DMS53 (cell line): Measurements from ENCODE around the gene GPN1.
A peak's percentile ranks its signal among the peaks of the same experiment; 100 is the strongest.
"Not testable (repeated sequence)": the region's sequence is repeated elsewhere in the genome, so short reads cannot be mapped to it uniquely, and the experiment has no call there.

Experiments used
- DNase-seq: peaks from one replicate; lab custom pipeline; 2025; lab: John Stamatoyannopoulos, UW

GPN1 gene

DNA sequence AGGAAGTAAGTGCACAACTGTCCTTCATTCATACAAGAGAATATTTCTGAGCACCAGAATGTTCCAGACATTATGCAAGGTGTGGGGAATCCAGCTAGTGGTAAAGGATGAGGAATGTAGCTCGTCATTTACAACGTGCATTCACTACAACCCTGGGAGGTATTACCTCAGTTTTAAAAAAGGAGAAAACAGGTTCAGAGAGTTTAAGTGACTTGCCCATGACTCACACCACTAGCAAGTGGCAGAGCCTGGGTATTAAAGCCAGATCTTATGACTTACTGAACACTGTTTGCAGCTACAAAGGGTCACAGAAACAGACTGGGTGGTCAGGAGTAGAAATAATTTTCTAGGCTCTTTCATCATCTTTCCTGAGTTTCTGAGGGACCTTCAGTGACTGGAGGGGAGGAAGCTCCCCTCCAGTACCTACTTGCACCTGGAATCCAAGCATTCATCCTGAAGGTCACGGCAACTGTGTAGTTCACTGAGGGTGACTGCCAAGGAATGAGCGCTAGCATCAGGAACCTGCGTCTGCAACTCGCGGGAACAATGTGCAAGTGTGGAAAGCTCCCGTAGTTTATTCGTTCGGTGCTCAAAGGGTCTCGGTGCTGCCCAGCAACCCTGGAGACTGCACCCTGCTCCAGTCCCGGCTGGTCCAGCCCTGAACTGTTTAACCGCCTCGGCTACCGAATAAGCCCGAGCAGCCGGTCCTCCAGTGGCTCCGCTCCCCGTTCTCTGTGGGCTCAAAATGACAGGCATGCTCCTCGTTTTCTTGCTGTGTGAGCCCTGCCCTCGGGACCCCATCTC, 685 bp upstream of the GPN1 start:
- DNase-seq, result peak; percentile 60

DNA sequence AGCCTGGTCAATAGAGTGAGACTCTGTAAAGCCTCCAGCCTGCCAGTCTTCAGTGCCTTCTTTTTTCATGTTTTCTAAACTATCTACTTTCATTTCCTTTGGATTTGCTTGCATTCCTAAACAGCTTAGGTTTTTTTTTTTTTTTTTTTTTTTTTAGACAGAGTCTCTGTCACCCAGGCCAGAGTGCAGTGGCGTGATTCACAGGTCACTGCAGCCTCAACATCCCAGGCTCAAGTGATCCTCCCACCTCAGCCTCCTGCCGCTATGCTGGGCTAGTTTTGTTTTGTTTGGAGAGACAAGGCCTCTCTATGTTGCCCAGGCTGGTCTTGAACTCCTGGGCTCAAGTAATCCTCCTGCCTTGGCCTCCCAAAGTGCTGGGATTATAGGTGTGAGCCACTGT, 1.4 kb downstream of the GPN1 start:
- DNase-seq, result not testable (repeated sequence)

DNA sequence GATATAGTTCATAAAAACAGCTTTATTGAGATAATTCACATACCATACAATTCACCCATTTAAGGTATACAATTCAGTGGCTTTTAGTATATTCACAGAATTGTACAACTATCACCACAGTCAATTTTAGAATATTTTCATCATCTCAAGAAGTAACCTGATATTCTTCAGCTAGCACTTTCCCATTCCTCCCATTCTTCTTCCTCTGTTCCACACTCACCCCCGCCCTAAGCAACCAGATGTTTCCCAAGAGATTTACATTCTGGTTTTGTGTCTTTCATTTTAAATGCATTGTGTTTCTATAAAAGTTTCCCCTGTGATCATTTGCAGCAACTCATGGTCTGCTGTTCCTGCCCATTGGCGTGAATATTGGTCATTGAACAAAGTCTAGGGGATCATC, 5.4 kb downstream of the GPN1 start:
- no peak for DNase-seq

DNA sequence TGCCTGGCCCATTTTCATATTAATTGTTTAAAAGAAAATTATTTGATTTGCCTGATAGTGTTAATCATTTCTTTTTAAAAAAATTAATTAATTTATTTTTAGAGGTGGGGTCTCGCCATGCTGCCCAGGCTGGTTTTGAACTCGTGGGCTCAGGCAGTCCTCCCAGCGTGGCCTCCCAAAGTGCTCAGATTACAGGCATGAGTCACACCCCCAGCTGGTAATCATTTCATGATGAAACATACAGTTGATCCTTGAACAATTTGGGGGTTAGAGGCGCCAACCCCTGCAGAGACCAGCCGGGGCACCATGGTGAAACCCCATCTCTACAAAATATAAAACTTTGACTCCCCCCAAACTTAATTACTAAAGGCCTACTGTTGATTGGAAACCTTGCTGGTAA, 7.9 kb downstream of the GPN1 start:
- no peak for DNase-seq

DNA sequence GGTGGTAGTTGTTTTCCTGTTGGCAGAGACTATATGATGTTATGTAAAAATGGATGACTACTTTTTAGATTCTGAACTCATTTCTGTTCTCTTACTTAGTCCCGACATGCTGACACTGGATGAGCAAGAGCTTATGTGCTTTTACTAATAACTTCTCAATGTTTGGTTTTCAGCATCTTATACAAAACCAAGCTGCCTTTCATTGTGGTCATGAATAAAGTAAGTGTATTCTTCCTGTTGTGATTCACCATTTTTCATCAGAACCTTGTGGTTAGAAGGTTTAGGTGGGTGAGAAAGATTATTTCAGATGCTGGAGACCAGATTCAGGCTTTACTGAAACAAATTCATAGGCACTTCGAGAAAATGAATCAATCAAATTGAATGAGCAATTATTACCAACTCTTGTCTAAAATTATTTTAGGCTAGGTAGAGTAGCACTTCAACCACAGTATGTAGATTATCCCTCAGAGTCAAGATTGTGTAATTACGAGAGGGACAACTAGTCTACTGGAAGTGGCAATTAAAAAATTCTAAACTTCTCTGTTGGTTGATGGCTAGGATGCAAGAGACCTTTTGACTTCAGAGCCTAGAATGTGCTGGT, 9.3 kb downstream of the GPN1 start:
- DNase-seq, result no peak

DNA sequence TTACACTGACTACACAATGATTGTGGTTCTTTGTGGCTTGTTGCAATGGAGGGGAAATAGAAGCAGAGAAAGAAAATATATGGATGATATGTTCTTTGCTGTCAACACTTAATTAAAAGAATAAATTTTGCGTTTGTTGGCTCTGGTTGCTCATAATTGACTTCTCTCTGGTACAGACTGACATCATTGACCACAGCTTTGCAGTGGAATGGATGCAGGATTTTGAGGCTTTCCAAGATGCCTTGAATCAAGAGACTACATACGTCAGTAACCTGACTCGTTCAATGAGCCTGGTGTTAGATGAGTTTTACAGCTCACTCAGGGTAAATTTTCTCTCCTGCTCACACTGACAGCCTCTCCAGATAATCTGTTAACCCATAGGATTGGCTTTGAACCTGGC, 9.9 kb downstream of the GPN1 start:
- DNase-seq, result no peak

DNA sequence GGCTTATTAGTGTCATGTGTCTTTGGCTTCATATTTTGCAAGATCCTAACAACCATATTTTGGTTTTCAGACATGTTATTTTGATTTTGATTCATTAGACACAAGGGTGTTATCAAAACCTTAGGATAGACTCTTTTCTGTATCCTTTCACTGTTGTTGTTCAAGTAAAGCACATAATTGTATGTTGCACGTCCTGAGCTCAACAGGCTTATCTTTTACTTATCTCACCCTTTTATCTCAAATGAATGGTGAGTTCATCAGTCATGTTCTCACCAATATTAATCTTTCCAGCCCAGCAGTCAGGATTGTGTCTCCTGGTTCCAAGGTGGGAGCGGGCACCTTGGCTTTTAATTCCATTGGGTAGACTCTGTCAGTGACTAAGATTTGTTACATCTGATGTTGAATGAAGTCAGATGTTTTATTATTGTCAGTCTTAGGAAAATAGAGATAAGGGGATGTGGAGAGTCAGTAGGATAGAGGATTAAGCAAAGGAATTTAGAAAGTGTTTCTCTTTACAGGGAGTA, 11.9 kb downstream of the GPN1 start:
- no peak for DNase-seq

DNA sequence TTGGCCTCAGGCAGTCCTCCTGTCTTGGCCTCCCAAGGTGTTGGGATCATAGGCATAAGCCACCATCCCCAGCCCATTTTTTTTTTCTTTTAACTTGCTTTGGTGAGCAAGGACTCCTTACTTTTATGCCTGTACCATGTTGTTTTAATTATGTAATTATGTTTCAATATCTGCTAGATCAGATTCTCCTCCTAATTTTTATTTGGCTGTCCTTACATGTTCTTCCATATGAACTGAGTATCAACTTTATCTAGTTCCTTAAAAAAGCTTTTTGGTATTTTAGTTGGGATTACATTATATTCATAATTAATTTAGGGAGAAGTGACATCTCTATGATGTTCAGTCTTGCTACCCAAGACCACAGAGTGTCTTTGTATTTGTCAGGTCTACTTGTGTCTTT, 16.3 kb downstream of the GPN1 start:
- no peak for DNase-seq

DNA sequence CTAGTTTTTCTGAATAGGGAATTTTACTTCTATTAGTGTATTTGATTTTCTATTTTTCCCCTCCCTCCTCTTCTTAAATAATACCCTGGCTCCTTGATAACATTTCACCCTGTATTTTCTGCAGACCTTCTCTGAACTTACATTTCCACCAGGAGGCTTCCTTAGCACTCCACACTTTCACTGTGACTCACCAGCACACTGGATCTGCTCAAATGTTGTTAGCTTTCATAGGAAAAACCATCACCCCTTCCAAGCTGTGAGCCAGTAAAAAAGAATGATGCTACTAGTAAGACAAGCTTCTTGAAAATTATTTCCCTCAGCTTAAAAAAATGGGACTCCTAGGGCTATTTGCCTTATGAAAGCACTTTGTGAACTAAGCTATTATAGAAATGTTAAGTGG, 18.4 kb downstream of the GPN1 start:
- DNase-seq, result no peak

DNA sequence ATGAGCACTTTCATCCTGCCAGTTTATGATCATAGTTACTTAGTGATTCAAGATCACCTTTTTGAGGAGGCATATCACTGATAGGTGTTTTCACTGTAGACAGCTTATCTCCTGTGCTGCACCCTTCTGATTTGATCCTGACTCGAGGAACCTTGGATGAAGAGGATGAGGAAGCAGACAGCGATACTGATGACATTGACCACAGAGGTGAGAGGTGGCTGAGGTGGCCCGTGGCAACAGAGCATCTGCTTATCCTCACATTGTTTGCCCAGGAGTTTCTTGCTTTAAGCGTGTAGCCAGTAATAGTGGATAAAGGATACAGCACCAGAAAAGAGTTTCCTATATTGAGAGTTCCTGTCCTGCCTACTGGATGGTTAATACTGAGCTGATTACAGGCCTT, 18.9 kb downstream of the GPN1 start:
- no peak for DNase-seq

DNA sequence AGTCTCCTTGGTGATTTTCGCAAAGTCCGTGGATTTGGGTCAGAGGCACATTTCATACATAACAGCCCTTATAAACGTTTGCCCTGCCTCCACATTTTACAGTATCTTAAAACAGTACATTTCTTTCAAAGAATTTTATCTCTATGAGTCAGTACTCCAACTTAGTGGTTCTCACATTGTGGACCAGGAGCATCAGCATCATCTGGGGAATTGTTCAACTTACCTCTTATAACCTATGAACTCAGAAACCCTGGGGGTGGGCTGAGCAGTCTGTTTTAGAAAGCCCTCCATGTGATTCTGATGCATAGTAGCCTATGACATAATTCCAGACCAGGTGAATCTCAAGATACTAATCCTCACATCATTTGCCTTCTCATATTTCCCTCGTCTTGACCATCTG, 22.2 kb downstream of the GPN1 start:
- no peak for DNase-seq

DNA sequence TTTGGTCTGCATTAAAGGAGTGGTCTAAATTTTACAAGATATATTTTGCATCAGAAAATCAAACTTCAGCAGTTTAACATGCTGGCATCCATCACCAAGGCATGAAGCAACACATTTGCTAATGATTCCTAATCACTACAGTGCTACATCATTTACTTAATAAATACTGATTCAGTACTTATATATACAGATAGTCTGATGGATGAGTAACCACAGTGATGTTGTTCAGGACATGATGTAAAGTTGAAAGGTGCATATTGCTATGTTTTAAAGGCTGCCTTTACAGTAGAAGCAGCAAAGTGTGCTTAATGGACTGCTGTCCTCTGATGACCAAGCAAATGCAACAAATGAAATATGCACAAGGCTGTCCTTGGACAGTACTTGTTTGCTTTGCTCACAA, 23.5 kb downstream of the GPN1 start:
- no peak for DNase-seq

DNA sequence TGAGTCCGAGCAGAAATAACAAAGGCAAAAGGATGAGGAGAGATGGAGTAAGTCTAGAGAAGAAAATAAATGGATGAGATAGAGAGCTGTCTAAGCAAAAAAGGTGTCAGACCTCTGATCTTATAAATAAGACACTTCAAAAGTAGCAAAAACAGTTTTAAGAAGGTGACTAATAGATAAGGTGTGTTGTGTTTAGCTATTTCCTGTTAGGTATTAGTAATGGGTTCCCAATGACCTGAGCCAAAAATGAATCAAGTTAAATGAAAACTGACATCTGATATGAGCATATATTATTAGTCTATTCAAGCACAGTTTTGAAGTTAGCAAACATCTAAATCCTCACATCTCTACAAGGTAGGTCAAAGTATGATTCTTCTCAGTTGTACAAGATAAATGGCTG, 23.9 kb downstream of the GPN1 start:
- no peak for DNase-seq

DNA sequence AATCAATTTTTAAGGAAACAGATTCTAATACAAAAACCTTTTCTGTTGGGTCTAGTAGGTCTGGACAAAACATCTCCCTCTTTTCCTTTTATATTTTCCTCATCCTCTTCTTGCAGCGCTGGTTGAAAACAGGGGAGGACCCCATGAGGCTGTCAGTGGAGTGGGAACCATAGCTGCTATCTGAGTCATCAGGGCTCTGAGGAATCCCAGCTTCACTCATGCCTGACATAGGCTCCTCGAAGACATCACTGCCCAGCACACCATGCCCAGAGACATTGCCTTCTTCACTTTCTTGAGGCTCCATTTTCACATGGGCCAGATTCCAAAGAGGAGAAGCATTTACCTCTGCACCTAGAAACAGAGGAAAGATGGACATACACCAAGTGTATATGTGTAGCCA, 24.5 kb downstream of the GPN1 start:
- DNase-seq, result no peak

DNA sequence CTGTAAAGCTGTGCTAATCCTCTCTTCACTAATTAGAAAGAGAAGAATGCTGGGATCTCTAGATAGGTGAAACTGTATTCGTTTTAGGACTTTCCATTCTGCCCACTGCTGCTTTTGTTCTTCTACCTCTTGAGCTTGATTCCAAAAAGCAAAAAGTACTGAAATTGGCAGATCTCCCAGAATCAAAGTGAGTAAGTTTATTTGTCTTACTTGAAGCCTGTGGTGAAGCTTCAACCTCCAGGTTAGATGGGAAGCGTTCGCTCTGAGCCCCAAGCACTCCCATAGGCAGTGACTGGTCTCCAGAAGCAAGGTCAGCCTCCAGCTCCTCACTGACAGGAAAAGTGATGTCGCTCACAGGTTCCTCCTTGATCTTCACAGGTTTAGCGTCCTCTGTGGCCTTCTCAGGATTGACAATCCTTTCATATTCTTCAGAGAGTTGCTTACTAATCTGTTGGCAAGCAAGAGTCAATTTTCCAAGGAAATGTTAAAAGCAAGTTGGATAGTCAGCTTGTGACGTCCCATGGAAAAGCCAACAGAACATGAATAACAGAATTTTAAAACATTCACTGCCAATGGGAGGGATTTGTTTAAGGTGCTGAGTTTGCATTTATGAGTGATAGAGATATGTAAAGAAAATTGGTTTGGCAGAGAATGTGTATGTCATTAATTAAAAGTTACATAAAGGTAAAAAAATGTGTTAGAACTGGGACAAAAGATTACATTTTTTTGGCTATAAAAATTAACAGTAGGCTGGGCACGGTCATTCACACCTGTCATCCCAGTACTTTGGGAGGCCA, 26.5 kb downstream of the GPN1 start:
- no peak for DNase-seq

DNA sequence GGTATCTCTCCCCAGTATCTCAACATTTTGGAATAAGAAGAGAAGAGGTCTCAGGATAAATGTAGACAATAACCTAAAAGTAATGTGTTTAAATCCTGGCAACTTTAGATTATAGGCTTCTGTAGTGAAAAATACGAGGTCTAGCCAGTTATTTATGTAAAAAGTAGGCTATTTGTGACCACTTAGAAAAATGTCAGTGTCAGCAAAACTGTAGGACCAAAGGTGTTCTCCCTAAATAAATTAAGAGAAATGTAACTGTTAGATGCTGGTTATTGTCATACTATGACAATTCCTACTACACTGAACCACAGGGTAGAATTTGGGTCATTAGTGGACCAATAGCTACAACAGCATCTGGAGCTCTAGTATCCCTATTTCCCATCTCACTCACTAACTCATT, 32.5 kb downstream of the GPN1 start:
- no peak for DNase-seq

DNA sequence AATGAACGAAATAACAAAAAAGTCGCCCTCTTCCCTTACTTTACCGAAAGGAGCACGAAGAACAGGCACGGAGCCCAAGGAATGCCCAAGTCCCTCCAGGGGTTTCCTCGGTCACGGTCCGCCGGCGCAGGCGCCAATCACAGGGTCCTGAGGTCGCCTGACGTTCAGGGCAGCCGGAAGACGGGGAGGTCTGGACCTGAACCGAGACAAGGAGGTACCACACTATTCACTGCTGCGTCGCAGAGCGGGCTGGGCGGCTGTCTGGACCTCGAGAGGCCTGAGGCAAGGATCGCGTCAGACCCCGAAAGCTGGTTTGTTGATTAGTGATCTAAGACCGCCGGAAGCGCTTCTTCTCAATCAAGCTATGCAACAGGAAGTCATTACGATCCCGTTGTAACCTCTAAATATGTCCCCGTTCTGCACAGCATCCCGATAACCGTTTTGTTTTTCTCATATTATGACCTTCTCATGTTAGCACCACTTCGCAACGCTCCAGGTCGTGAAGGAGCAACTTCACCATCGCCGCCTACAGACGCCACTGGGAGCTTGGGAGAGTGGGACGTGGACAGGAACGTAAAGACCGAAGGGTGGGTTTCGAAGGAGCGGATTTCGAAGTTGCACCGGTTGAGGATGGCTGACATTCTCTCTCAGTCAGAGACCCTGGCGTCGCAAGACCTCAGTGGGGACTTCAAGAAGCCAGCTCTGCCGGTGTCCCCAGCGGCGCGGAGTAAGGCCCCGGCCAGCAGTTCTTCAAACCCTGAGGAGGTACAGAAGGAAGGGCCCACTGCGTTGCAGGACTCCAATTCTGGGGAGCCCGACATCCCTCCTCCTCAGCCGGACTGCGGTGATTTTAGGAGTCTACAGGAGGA, 34.7 kb downstream of the GPN1 start, which contains the start of the genes SLC4A1AP and SUPT7L:
Gene SLC4A1AP (plus strand): TSS at position 605 of the 869 bp plus-strand sequence. CDS start 26 bp downstream, at position 631.
Gene SUPT7L (minus strand): TSS at position 330 of the 869 bp plus-strand sequence. CDS start 1,422 bp downstream, outside the sequence.
- peak; percentile 85 for DNase-seq

DNA sequence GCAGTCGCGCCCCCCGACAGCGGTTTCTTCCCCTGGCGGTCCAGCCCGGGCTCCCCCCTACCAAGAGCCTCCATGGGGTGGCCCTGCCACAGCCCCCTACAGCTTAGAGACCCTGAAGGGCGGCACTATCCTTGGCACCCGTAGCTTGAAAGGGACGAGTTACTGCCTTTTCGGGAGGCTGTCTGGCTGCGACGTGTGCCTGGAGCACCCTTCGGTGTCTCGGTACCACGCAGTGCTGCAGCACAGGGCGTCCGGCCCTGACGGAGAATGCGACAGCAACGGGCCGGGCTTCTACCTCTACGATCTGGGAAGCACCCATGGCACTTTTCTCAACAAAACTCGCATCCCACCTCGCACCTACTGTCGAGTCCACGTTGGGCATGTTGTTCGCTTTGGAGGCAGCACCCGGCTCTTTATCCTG, 35.3 kb downstream of the GPN1 start:
- peak; percentile 39 for DNase-seq

DNA sequence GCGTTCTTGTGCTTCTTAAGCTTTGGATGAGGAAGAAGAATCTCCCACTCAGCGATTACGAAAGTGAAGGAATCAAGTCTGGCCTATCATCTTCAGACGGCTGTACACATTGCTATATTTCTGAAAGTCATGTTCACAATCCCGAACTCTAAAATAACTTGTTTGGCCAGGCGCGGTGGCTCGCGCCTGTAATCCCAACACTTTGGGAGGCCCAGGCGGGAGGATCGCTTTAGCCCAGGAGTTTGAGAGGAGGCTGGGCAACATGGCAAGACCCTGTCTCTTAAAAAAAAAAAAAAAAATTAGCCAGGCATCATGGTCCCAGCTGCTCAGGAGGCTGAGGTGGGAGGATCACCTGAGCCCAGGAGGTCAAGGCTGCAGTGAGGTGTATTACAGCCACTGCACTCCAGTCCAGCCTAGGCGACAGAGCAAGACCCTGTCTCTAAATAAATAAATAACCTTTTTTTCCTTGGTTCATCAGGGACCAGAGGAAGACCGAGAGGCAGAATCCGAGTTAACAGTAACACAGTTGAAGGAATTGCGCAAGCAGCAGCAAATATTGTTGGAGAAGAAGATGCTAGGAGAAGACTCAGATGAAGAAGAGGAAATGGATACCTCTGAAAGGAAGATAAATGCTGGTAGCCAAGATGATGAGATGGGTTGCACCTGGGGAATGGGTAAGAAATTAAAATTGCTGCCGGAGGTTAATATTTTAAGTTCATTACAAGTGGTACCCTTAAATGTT, 35.9 kb downstream of the GPN1 start:
- DNase-seq, result no peak

DNA sequence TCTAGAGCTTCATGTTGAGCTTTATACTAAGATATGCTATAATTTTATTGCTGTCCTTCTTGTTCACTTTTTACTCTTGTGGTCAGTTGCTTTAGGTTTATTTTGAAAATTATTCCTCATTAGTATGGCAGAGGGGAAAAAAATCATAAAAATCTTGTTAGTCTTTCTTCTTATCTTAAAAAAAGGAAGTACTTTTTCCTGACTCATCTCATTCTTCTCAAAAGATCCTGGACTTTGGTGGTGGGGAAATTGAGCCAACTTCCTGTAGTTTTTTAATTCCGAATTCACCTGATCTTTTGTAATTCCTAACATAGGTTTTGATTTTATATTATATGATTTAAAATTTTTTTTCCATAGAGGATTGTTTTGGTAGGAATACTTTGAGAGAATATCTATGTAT, 38.6 kb downstream of the GPN1 start:
- DNase-seq, result no peak

DNA sequence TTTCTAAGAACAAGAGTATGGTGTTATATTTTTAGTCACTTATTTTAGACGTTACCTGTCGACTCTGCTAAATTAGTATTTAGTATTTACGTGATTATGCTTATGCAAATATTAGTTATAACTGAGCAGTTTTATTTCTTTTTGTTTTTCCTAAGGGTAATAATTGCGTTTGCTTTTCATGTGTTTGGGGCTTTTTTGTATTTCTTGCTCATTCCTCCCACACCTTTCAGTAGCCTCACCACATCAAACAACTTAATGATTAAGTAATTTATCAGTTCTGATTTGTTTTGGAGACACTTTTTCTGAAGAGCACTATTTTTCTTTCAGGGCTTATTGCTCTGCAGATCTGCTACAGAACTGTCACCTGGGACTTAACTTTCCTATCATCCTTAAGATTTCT, 42.4 kb downstream of the GPN1 start:
- DNase-seq, result no peak
